ENCODE measurements around the gene IRF4. TPM values are rescaled to one million over a fixed set of nuclear protein-coding genes. Genes with fewer than 3 reads are reported as not detected.

The IRF4 gene
- total RNA-seq, 4 donors from 2014 or later: 0.89 to 7.4 (median 3.2) TPM

DNA sequence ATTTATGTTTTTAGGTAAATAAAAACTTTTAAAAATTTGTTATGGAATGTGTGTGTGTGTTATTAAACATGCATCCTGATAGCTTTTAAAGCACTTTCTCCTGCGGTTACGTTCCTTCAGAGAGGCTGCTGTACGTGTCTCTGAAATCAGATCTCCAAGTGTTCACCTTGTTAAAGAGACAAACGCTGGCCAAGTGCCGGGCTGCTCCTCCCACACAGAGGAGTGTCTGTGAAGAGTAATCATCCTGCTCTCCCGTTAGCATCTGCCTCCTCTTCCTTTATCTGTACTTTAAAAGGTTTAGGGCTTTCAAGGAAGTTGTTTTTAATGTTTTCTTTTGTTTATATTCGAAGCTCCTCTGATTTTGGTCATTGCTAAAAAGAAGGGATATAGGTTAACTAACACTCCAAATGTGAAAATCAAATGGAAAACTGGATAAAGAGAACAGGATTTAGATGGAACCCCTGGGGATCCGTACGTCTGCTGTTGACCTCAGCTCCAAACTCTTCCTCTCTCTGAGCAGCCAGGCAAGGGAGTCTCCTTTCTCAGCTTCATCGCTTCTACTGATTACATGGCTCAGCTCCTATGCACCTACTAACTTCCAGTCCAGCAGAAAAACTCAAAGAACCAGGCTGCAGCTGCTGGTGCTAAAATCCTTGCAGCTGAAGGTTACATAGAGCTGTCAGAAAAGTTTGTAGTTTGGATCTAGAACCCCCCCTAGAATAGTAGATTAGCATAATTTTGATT is 20.0 kb downstream of the IRF4 start:
- TF ChIP-seq, protein P1, sequence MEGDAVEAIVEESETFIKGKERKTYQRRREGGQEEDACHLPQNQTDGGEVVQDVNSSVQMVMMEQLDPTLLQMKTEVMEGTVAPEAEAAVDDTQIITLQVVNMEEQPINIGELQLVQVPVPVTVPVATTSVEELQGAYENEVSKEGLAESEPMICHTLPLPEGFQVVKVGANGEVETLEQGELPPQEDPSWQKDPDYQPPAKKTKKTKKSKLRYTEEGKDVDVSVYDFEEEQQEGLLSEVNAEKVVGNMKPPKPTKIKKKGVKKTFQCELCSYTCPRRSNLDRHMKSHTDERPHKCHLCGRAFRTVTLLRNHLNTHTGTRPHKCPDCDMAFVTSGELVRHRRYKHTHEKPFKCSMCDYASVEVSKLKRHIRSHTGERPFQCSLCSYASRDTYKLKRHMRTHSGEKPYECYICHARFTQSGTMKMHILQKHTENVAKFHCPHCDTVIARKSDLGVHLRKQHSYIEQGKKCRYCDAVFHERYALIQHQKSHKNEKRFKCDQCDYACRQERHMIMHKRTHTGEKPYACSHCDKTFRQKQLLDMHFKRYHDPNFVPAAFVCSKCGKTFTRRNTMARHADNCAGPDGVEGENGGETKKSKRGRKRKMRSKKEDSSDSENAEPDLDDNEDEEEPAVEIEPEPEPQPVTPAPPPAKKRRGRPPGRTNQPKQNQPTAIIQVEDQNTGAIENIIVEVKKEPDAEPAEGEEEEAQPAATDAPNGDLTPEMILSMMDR (IDR thresholded peaks at IDR 0.05): no peak
- TF ChIP-seq POLR2AphosphoS5 (IDR thresholded peaks at IDR 0.05): no peak
- no peak for TF ChIP-seq POLR2A (IDR thresholded peaks at IDR 0.05)
- TF ChIP-seq EP300 (IDR thresholded peaks at IDR 0.05): no peak
- Histone ChIP-seq H3K9me3 (peaks cover 0 to 21% (median 0%) of the 10 kb centered on the region in 3 donors), H3K27me3 (peaks cover 44% of the 10 kb centered on the region), H3K36me3 (no peaks in the 10 kb centered on the region), H3K4me3 (no peak overlapping the region), H3K27ac (no peak overlapping the region), H3K4me1 (no peaks in the 10 kb centered on the region)
- 16 to 31% methylated on average over 9 to 10 of the region's 10 CpGs for WGBS, 2 donors (ENCODE audit: low coverage in 1 of 2)
- ATAC-seq: no peak

DNA sequence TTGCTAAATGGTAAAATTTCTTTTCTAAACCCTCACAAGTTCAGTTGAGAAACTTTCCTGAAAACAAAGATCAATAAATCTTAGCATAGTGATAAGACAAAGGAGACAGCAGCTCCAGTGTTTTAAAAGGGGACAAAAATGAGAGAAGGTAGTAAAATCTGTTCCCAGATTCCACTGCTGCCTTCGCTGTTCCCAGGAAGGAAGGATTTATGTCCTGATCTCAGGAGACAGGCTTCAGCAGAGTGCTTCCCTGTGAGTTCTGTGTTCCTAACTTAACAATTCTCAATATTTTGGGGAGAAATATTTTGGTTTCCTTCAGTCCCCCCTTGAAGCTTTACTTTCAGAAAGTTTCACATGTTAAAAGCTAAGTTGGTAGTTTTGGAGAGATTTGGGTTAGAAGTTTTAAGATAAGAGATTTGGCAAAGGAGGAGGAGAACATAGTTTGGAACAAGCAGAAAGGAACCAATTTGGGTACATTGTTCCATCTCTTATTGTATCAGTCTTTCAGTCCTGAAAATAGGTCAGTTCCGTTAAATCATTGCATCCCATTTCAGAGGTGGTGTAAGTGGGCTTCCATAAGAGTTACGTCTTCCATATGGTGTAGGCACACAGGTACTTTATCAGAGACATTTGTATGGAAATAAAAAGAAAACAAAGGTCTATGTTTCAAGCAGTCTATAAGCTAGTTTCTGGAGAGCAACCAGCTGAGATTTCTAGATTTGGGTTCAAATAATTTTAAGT is 20.8 kb downstream of the IRF4 start:
- H3K4me1 ChIP-seq: no peaks in the 10 kb centered on the region
- peaks cover 47% of the 10 kb centered on the region for H3K27me3 ChIP-seq
- H3K27ac ChIP-seq: no peak overlapping the region
- no peaks in the 10 kb centered on the region for H3K36me3 ChIP-seq
- TF ChIP-seq EP300 (IDR thresholded peaks at IDR 0.05): no peak
- TF ChIP-seq POLR2AphosphoS5 (IDR thresholded peaks at IDR 0.05): no peak
- TF ChIP-seq, protein P1 (IDR thresholded peaks at IDR 0.05): no peak
- no peak for TF ChIP-seq POLR2A (IDR thresholded peaks at IDR 0.05)
- 83 to 90% methylated on average over 3 of the region's 3 CpGs for WGBS, 2 donors (ENCODE audit: low coverage in 1 of 2)
- no peak overlapping the region for H3K4me3 ChIP-seq
- no peak for ATAC-seq
- H3K9me3 ChIP-seq: peaks cover 0 to 21% (median 0%) of the 10 kb centered on the region in 3 donors

DNA sequence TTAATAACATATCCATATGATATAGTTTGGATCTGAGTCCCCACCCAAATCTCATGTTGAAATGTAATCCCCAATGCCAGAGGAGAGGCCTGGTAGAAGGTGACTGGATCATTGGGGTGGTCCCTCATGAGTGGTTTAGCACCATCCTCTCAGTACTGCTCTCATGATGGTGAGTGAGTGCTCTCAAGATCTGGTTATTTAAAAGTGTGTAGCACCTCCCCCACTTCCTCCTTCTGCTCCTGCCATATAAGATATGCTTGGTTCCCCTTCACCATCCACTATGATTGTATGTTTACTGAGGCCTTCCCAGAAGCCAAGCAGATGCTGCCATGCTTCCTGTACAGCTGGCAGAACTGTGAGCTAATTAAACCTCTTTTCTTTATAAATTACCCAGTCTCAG is 22.9 kb downstream of the IRF4 start:
- no peak for ATAC-seq
- H3K4me3 ChIP-seq: no peak overlapping the region
- TF ChIP-seq POLR2A (IDR thresholded peaks at IDR 0.05): no peak
- TF ChIP-seq, protein P1 (IDR thresholded peaks at IDR 0.05): no peak
- no peak for TF ChIP-seq EP300 (IDR thresholded peaks at IDR 0.05)
- TF ChIP-seq POLR2AphosphoS5 (IDR thresholded peaks at IDR 0.05): no peak

DNA sequence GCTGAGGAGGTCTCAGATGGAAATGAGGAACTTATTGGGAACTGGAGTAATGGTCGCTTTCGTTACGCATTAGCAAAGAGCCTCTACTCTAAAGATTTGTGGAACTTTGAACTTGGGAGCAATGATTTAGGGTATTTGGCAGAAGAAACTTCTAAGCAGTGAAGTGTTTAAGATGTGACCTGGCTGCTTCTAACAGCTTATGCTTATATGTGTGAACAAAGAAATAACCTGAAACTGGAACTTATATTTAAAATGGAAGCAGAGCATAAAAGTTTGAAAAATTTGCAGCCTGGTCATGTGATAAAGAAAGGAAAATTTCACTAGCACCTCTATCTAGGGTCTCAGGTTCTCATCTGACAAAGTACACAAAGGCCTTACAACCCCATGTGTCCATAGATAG is 23.5 kb downstream of the IRF4 start:
- no peaks in the 10 kb centered on the region for H3K4me1 ChIP-seq
- WGBS, 2 donors (ENCODE audit: low coverage in 1 of 2): 91 to 100% methylated on average over 3 of the region's 3 CpGs

More for the DNA sequence above, 22.9 kb downstream of the IRF4 start:
- H3K9me3 ChIP-seq: peaks cover 0 to 21% (median 0%) of the 10 kb centered on the region in 3 donors
- no peak overlapping the region for H3K27ac ChIP-seq
- H3K4me1 ChIP-seq: no peaks in the 10 kb centered on the region
- H3K36me3 ChIP-seq: no peaks in the 10 kb centered on the region
- H3K27me3 ChIP-seq: peaks cover 59% of the 10 kb centered on the region

More for the DNA sequence above, 23.5 kb downstream of the IRF4 start:
- Histone ChIP-seq H3K9me3 (peaks cover 0 to 21% (median 0%) of the 10 kb centered on the region in 3 donors), H3K36me3 (no peaks in the 10 kb centered on the region), H3K4me3 (no peak overlapping the region), H3K27me3 (peaks cover 65% of the 10 kb centered on the region), H3K27ac (no peak overlapping the region)
- no peak for ATAC-seq
- TF ChIP-seq, protein P1 (IDR thresholded peaks at IDR 0.05): no peak
- TF ChIP-seq EP300 (IDR thresholded peaks at IDR 0.05) (no peak), POLR2AphosphoS5 (IDR thresholded peaks at IDR 0.05) (no peak), POLR2A (IDR thresholded peaks at IDR 0.05) (no peak)
